Measurements from ENCODE around the gene KCNMB2. TPM values are rescaled to one million over a fixed set of nuclear protein-coding genes. Genes with fewer than 3 reads are reported as not detected.

Gene KCNMB2
- polyA plus RNA-seq, 1 of the 3 experiments (the other 2 are of a cell fraction): not detected

DNA sequence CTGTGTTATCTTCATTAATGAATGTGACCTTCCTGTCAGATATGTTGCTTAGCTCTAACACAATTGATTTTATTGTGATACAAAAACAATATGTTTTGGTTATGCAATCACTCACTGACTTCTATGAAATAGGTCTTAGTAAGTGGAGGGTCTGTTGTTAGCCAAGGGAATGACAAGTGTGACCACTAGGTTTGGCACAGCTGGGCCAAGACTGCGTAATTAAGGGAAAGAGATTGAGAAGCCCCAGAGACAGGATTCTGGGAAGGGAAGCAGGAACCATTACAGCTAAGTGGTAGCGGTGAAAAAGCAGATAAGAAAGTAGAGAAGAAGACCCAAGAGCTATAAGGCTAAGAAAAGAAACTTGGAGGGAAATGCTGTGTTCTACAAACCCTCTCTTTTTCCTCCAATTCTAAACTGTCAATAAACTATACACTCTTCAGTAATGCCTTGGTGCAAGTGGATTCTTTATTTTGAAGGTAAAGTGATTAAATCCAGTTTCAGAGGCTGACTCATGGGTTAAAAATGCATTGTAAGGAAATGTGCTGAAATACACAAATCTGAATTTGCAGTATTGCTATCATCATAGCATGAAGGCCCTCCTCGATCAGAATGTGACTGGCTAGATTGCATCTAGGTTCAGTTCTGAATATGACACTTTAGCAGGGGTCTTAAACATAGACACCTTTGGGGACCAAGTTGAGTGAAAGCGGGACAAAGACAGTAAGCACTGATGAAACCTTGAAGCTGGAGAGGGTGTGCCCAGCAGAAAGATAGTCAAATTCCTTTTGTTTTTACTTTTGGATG lies 26.1 kb downstream of the KCNMB2 start:
- ChIA-PET POLR2A (no interaction called here), CTCF (no interaction called here)
- H3K4me1 ChIP-seq (ENCODE audit: control insufficient read depth in 1 of 2, insufficient read depth in 2 of 2, low read depth in 1 of 2, low read length in 1 of 2): peaks cover 0 to 3% of the 10 kb centered on the region in 2 experiments; a peak in 1 of 4 replicates
- no peaks in the 10 kb centered on the region for H4K20me1 ChIP-seq (ENCODE audit: insufficient read depth)
- no peak for DNase-seq
- no peaks in the 10 kb centered on the region for H3K27me3 ChIP-seq (ENCODE audit: insufficient read depth)
- no peak overlapping the region for H3K9ac ChIP-seq
- no peak overlapping the region for H3K4me3 ChIP-seq (ENCODE audit: low read depth in 2 of 2, low read length in 1 of 2)
- H3K9me3 ChIP-seq: no peaks in the 10 kb centered on the region
- H3K4me2 ChIP-seq: no peak overlapping the region
- TF ChIP-seq EP300 (IDR thresholded peaks at IDR 0.05; ENCODE audit: borderline replicate concordance in 1 of 2, low read depth in 1 of 2, low read length in 1 of 2) (no peak), CHD2 (IDR thresholded peaks at IDR 0.05; ENCODE audit: low read length, partially characterized antibody) (no peak), TCF12 (IDR thresholded peaks at IDR 0.05) (no peak), ELF1 (IDR thresholded peaks at IDR 0.05) (no peak), MEF2A (IDR thresholded peaks at IDR 0.05; ENCODE audit: borderline replicate concordance, low read depth) (no peak), GABPA (IDR thresholded peaks at IDR 0.05; ENCODE audit: low read depth) (no peak), EZH2phosphoT487 (IDR thresholded peaks at IDR 0.05; ENCODE audit: borderline replicate concordance, low read depth) (no peak), SIN3A (IDR thresholded peaks at IDR 0.05; ENCODE audit: borderline replicate concordance, low read depth, low read length) (no peak)
- no peak overlapping the region; the same call in 1 of the 2 replicates for H2AFZ ChIP-seq (ENCODE audit: low read depth)
- WGBS (ENCODE audit: low lambda C conversion rate): 47% methylated on average over 4 of the region's 4 CpGs
- no peaks in the 10 kb centered on the region for H3K36me3 ChIP-seq (replicated peaks in 1 of 2; ENCODE audit: control insufficient read depth in 1 of 2, insufficient read depth in 2 of 2, low read length in 1 of 2)
- H3F3A ChIP-seq (replicated peaks; ENCODE audit: insufficient read depth): no peaks in the 10 kb centered on the region
- H3K9me2 ChIP-seq: no peaks in the 10 kb centered on the region
- no peaks in the 10 kb centered on the region for H3K79me2 ChIP-seq (ENCODE audit: insufficient read depth)
- H3K27ac ChIP-seq (ENCODE audit: low read depth in 2 of 2, low read length in 1 of 2): no peak overlapping the region

GRCh38 chr3:178562947-178563232 lies 26.7 kb downstream of the KCNMB2 start:
- no peak overlapping the region for H2AFZ ChIP-seq (ENCODE audit: low read depth)
- no peak overlapping the region for H3K4me3 ChIP-seq (ENCODE audit: low read depth in 2 of 2, low read length in 1 of 2)
- H3K9me3 ChIP-seq: no peaks in the 10 kb centered on the region

GRCh38 chr3:178567611-178568010 lies 31.4 kb downstream of the KCNMB2 start:
- no peaks in the 10 kb centered on the region for H3K9me2 ChIP-seq
- no peaks in the 10 kb centered on the region for H3K79me2 ChIP-seq (ENCODE audit: insufficient read depth)
- no peaks in the 10 kb centered on the region for H3K27me3 ChIP-seq (ENCODE audit: insufficient read depth)
- ChIA-PET POLR2A (no interaction called here), CTCF (no interaction called here)
- no peak for DNase-seq
- no peak overlapping the region for H3K27ac ChIP-seq (ENCODE audit: low read depth in 2 of 2, low read length in 1 of 2)
- H3K9me3 ChIP-seq: no peaks in the 10 kb centered on the region
- H3K4me2 ChIP-seq: no peak overlapping the region
- no peaks in the 10 kb centered on the region for H3F3A ChIP-seq (replicated peaks; ENCODE audit: insufficient read depth)
- no peaks in the 10 kb centered on the region for H3K4me1 ChIP-seq (ENCODE audit: control insufficient read depth in 1 of 2, insufficient read depth in 2 of 2, low read depth in 1 of 2, low read length in 1 of 2)
- H3K36me3 ChIP-seq (replicated peaks in 1 of 2; ENCODE audit: control insufficient read depth in 1 of 2, insufficient read depth in 2 of 2, low read length in 1 of 2): no peaks in the 10 kb centered on the region
- no peak overlapping the region for H2AFZ ChIP-seq (ENCODE audit: low read depth)
- WGBS (ENCODE audit: low lambda C conversion rate): 67% methylated on average over 3 of the region's 3 CpGs
- H4K20me1 ChIP-seq (ENCODE audit: insufficient read depth): no peaks in the 10 kb centered on the region
- TF ChIP-seq NFIC (IDR thresholded peaks at IDR 0.05; ENCODE audit: borderline replicate concordance): no peak
- TF ChIP-seq, protein P1, sequence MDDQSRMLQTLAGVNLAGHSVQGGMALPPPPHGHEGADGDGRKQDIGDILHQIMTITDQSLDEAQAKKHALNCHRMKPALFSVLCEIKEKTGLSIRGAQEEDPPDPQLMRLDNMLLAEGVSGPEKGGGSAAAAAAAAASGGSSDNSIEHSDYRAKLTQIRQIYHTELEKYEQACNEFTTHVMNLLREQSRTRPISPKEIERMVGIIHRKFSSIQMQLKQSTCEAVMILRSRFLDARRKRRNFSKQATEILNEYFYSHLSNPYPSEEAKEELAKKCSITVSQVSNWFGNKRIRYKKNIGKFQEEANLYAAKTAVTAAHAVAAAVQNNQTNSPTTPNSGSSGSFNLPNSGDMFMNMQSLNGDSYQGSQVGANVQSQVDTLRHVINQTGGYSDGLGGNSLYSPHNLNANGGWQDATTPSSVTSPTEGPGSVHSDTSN (IDR thresholded peaks at IDR 0.05): no peak
- TF ChIP-seq SIN3A (IDR thresholded peaks at IDR 0.05; ENCODE audit: borderline replicate concordance, low read depth, low read length): no peak
- TF ChIP-seq FOSL2 (IDR thresholded peaks at IDR 0.05; ENCODE audit: borderline replicate concordance, low read depth): no peak
- no peak for TF ChIP-seq RFX5 (IDR thresholded peaks at IDR 0.05; ENCODE audit: low read length)
- TF ChIP-seq SMC3 (IDR thresholded peaks at IDR 0.05; ENCODE audit: low read depth, low read length): no peak
- TF ChIP-seq EZH2phosphoT487 (IDR thresholded peaks at IDR 0.05; ENCODE audit: borderline replicate concordance, low read depth): no peak
- no peak for TF ChIP-seq EP300 (IDR thresholded peaks at IDR 0.05; ENCODE audit: borderline replicate concordance in 1 of 2, low read depth in 1 of 2, low read length in 1 of 2)
- TF ChIP-seq, protein P2, sequence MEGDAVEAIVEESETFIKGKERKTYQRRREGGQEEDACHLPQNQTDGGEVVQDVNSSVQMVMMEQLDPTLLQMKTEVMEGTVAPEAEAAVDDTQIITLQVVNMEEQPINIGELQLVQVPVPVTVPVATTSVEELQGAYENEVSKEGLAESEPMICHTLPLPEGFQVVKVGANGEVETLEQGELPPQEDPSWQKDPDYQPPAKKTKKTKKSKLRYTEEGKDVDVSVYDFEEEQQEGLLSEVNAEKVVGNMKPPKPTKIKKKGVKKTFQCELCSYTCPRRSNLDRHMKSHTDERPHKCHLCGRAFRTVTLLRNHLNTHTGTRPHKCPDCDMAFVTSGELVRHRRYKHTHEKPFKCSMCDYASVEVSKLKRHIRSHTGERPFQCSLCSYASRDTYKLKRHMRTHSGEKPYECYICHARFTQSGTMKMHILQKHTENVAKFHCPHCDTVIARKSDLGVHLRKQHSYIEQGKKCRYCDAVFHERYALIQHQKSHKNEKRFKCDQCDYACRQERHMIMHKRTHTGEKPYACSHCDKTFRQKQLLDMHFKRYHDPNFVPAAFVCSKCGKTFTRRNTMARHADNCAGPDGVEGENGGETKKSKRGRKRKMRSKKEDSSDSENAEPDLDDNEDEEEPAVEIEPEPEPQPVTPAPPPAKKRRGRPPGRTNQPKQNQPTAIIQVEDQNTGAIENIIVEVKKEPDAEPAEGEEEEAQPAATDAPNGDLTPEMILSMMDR (IDR thresholded peaks at IDR 0.05): no peak
- TF ChIP-seq TCF12 (IDR thresholded peaks at IDR 0.05): no peak
- H3K9ac ChIP-seq: no peak overlapping the region
- H3K4me3 ChIP-seq (ENCODE audit: low read depth in 2 of 2, low read length in 1 of 2): no peak overlapping the region

More at GRCh38 chr3:178562947-178563232, 26.7 kb downstream of the KCNMB2 start:
- WGBS (ENCODE audit: low lambda C conversion rate): 13% methylated on average over 1 of the region's 1 CpG
- ChIA-PET CTCF (interaction anchor here (1.2 kb wide), 1 partner anchor 85 kb away, joined by 3 read pairs; no protein-coding TSS in a partner anchor), POLR2A (no interaction called here)
- H3K9ac ChIP-seq: no peak overlapping the region
- peaks cover 0 to 3% of the 10 kb centered on the region in 2 experiments; a peak in 1 of 4 replicates for H3K4me1 ChIP-seq (ENCODE audit: control insufficient read depth in 1 of 2, insufficient read depth in 2 of 2, low read depth in 1 of 2, low read length in 1 of 2)
- no peaks in the 10 kb centered on the region for H3F3A ChIP-seq (replicated peaks; ENCODE audit: insufficient read depth)
- TF ChIP-seq USF1 (IDR thresholded peaks at IDR 0.05; ENCODE audit: borderline replicate concordance, low read depth): no peak
- TF ChIP-seq POLR2AphosphoS5 (IDR thresholded peaks at IDR 0.05; ENCODE audit: low read depth, low read length): no peak
- H3K9me2 ChIP-seq: no peaks in the 10 kb centered on the region
- no peaks in the 10 kb centered on the region for H3K79me2 ChIP-seq (ENCODE audit: insufficient read depth)
- H3K36me3 ChIP-seq (replicated peaks in 1 of 2; ENCODE audit: control insufficient read depth in 1 of 2, insufficient read depth in 2 of 2, low read length in 1 of 2): no peaks in the 10 kb centered on the region
- H3K27me3 ChIP-seq (ENCODE audit: insufficient read depth): no peaks in the 10 kb centered on the region
- no peak overlapping the region for H3K4me2 ChIP-seq
- H4K20me1 ChIP-seq (ENCODE audit: insufficient read depth): no peaks in the 10 kb centered on the region
- no peak overlapping the region for H3K27ac ChIP-seq (ENCODE audit: low read depth in 2 of 2, low read length in 1 of 2)
- DNase-seq: no peak

All from SK-N-SH (cell line).